Testis (tissue), 3 donors: ENCODE measurements around the gene TNFRSF21. TPM values are rescaled to one million over a fixed set of nuclear protein-coding genes. Genes with fewer than 3 reads are reported as not detected.

Experiments used
- DNase-seq: peaks from one replicate; pipeline ENCODE4 v3.0.0-alpha.2; 2019
- H3K27ac ChIP-seq, 2 donors: fragments of 200-600 bp; sonication (generic); one replicate each; pipeline ENCODE4 v1.5.1; 2019
- H3K27me3 ChIP-seq: fragments of 200-600 bp; sonication (generic); one replicate; pipeline ENCODE4 v1.5.1; 2019
- H3K36me3 ChIP-seq: fragments of 200-600 bp; sonication (generic); one replicate; pipeline ENCODE4 v1.5.1; 2017; ENCODE audit warnings: low read depth; ENCODE audit errors: missing control alignments
- H3K4me1 ChIP-seq: fragments of 200-600 bp; sonication (generic); one replicate; pipeline ENCODE4 v1.5.1; 2019
- H3K4me3 ChIP-seq, 2 donors: fragments of 200-600 bp; sonication (generic); one replicate each; pipeline ENCODE4 v1.5.1; 2017 to 2019
- H3K9me3 ChIP-seq: fragments of 200-600 bp; sonication (generic); one replicate; pipeline ENCODE4 v1.5.1; 2017
- CTCF ChIP-seq, 3 experiments: fragments of 450-650 bp in 2 of 3; fragments of 200-600 bp in 1 of 3; sonication (generic) in 1 of 3; IDR thresholded peaks; one replicate each; pipeline ENCODE4 v1.5.1; 2016 to 2019; ENCODE audit warnings: antibody characterized with exemption in 3 of 3, mild to moderate bottlenecking in 2 of 3, moderate library complexity in 1 of 3
- POLR2A ChIP-seq: fragments of 450-650 bp; IDR thresholded peaks from one replicate; pipeline ENCODE4 v1.6.1; 2017; ENCODE audit warnings: antibody characterized with exemption, mild to moderate bottlenecking, moderate library complexity
- WGBS, 2 donors: methylation state at CpG; one replicate each; pipeline ENCODE4 v1.1.5; 2018; 5-methylcytosine and 5-hydroxymethylcytosine counted together
- intact Hi-C: fragments of 100-400 bp; cut with DNase I; formaldehyde crosslinking; loops from one replicate; pipeline ENCODE4 v1.15.1; 2023; ENCODE audit warnings: low total_unique reads
- polyA plus RNA-seq: library from polyadenylated mRNA; stranded (reverse); fragments of 350-450 nt; fragmentation: Illumina TruSeq; extraction: RNeasy Lipid Tissue Mini Kit (QIAGEN cat#74804); gene quantifications from one replicate; pipeline ENCODE4 v1.2.3, GENCODE V29; 2014; ENCODE audit warnings: low read depth, low replicate concordance; ENCODE audit not compliant: insufficient read depth
- total RNA-seq, 2 donors: library from RNA; depleted of rRNA; stranded (reverse); fragments of >200 nt; gene quantifications; one replicate each; pipeline ENCODE4 v1.2.3, GENCODE V29; 2016

TNFRSF21 gene
- total and polyA plus RNA-seq, 3 donors from 2014 or later: 11.0 to 19.3 (median 17.1) TPM

- no peak overlapping the region for H3K4me3 ChIP-seq
- TF ChIP-seq POLR2A: no peak
- no peak for TF ChIP-seq CTCF (IDR thresholded peaks at IDR 0.05)
- H3K36me3 ChIP-seq: no peaks in the 10 kb centered on the region
- no peaks in the 10 kb centered on the region for H3K4me1 ChIP-seq
- DNase-seq: no peak
- H3K27ac ChIP-seq: no peak overlapping the region
- intact Hi-C loops: no loop called here
- 62 to 79% methylated on average over 15 of the region's 15 CpGs for WGBS, 2 donors
- no peaks in the 10 kb centered on the region for H3K9me3 ChIP-seq
- H3K27me3 ChIP-seq: no peaks in the 10 kb centered on the region
Measured at GRCh38 chr6:47253136-47253535, 56.6 kb downstream of the TNFRSF21 start.

GRCh38 chr6:47252633-47253032 is 57.1 kb downstream of the TNFRSF21 start:
- Histone ChIP-seq H3K36me3 (no peaks in the 10 kb centered on the region), H3K27ac (no peak overlapping the region), H3K27me3 (no peaks in the 10 kb centered on the region), H3K4me1 (no peaks in the 10 kb centered on the region), H3K4me3 (no peak overlapping the region), H3K9me3 (no peaks in the 10 kb centered on the region)
- DNase-seq: no peak
- TF ChIP-seq POLR2A: no peak
- TF ChIP-seq CTCF (IDR thresholded peaks at IDR 0.05): no peak
- intact Hi-C loops: no loop called here
- WGBS, 2 donors: 86 to 91% methylated on average over 6 of the region's 6 CpGs

- no peak overlapping the region for H3K4me3 ChIP-seq
- no peak for DNase-seq
- TF ChIP-seq POLR2A: no peak
- TF ChIP-seq CTCF (IDR thresholded peaks at IDR 0.05): no peak
- intact Hi-C loops: no loop called here
- H3K4me1 ChIP-seq: peaks cover 6% of the 10 kb centered on the region
- WGBS, 2 donors: 79 to 88% methylated on average over 5 of the region's 5 CpGs
- H3K27me3 ChIP-seq: no peaks in the 10 kb centered on the region
- no peaks in the 10 kb centered on the region for H3K36me3 ChIP-seq
- no peaks in the 10 kb centered on the region for H3K9me3 ChIP-seq
- H3K27ac ChIP-seq: no peak overlapping the region
Measured at GRCh38 chr6:47251396-47251795, 58.3 kb downstream of the TNFRSF21 start.

- H3K27ac ChIP-seq: no peak overlapping the region
- H3K4me1 ChIP-seq: peaks cover 6% of the 10 kb centered on the region
- TF ChIP-seq CTCF (IDR thresholded peaks at IDR 0.05): no peak
- TF ChIP-seq POLR2A: no peak
- no peak overlapping the region for H3K4me3 ChIP-seq
- DNase-seq: no peak
- intact Hi-C loops: no loop called here
- no peaks in the 10 kb centered on the region for H3K36me3 ChIP-seq
- WGBS, 2 donors: 79 to 86% methylated on average over 1 of the region's 1 CpG
- no peaks in the 10 kb centered on the region for H3K27me3 ChIP-seq
- H3K9me3 ChIP-seq: no peaks in the 10 kb centered on the region
Measured at GRCh38 chr6:47250302-47250701, 59.4 kb downstream of the TNFRSF21 start.

GRCh38 chr6:47248446-47248845 is 61.3 kb downstream of the TNFRSF21 start:
- no peak for TF ChIP-seq CTCF (IDR thresholded peaks at IDR 0.05)
- TF ChIP-seq POLR2A: no peak
- H3K9me3 ChIP-seq: no peaks in the 10 kb centered on the region
- no peaks in the 10 kb centered on the region for H3K27me3 ChIP-seq
- peaks cover 6% of the 10 kb centered on the region for H3K4me1 ChIP-seq
- WGBS, 2 donors: 64 to 68% methylated on average over 1 of the region's 1 CpG
- no peak overlapping the region for H3K27ac ChIP-seq
- no peak for DNase-seq
- no peak overlapping the region for H3K4me3 ChIP-seq
- no peaks in the 10 kb centered on the region for H3K36me3 ChIP-seq
- intact Hi-C loops: no loop called here
